SK-N-SH treated with all-trans-retinoic acid at 6 μM for 48 hours (cell line): Measurements from ENCODE around the gene TMED10.

Experiments
- ATAC-seq: fragments of 200-7000 bp; cut with Tn5 transposase; 3 replicates; pipeline ENCODE4 v1.9.1; 2020; ENCODE audit warnings: mild to moderate bottlenecking, moderate library complexity
- BACH2 ChIP-seq: fragments of 250-450 bp; sonication (Bioruptor Pico); IDR thresholded peaks from 2 replicates; pipeline ENCODE4 v1.9.0; 2021; ENCODE audit warnings: mild to moderate bottlenecking, borderline replicate concordance
- CSDC2 ChIP-seq: fragments of 250-450 bp; sonication (Bioruptor Pico); IDR thresholded peaks from 2 replicates; pipeline ENCODE4 v1.5.0; 2020; ENCODE audit warnings: mild to moderate bottlenecking, moderate library complexity
- ESRRG ChIP-seq: fragments of 250-450 bp; sonication (Bioruptor Pico); IDR thresholded peaks from 2 replicates; pipeline ENCODE4 v1.6.1; 2021; ENCODE audit warnings: mild to moderate bottlenecking
- GLIS3 ChIP-seq: fragments of 250-450 bp; sonication (Bioruptor Pico); IDR thresholded peaks from 2 replicates; pipeline ENCODE4 v1.5.0; 2020; ENCODE audit warnings: mild to moderate bottlenecking, moderate library complexity
- ISL1 ChIP-seq: fragments of 250-450 bp; sonication (Bioruptor Pico); IDR thresholded peaks from 2 replicates; pipeline ENCODE4 v2.1.2; 2022; ENCODE audit warnings: mild to moderate bottlenecking, moderate library complexity
- OSR1 ChIP-seq: fragments of 250-450 bp; sonication (Bioruptor Pico); IDR thresholded peaks from 2 replicates; pipeline ENCODE4 v1.8.0; 2022; ENCODE audit warnings: moderate library complexity, mild to moderate bottlenecking, inconsistent platforms
- PPARA ChIP-seq: fragments of 250-450 bp; sonication (Bioruptor Pico); IDR thresholded peaks from 2 replicates; pipeline ENCODE4 v1.5.0; 2020; ENCODE audit warnings: mild to moderate bottlenecking, borderline replicate concordance
- RARB ChIP-seq: fragments of 250-450 bp; sonication (Bioruptor Pico); IDR thresholded peaks from 2 replicates; pipeline ENCODE4 v1.8.0; 2021; ENCODE audit warnings: mild to moderate bottlenecking, moderate library complexity
- SNAI2 ChIP-seq: fragments of 250-450 bp; sonication (Bioruptor Pico); IDR thresholded peaks from 2 replicates; pipeline ENCODE4 v1.5.0; 2020; ENCODE audit warnings: mild to moderate bottlenecking, moderate library complexity
- TOX ChIP-seq: fragments of 250-450 bp; sonication (Bioruptor Pico); IDR thresholded peaks from 2 replicates; pipeline ENCODE4 v1.8.0; 2021; ENCODE audit warnings: mild to moderate bottlenecking, moderate library complexity, borderline replicate concordance
- ZC3H10 ChIP-seq: fragments of 250-450 bp; sonication (Bioruptor Pico); IDR thresholded peaks from 2 replicates; pipeline ENCODE4 v1.5.1; 2021; ENCODE audit warnings: mild to moderate bottlenecking, moderate library complexity
- ZFP30 ChIP-seq: fragments of 450-650 bp; formaldehyde crosslinking; IDR thresholded peaks from 2 replicates; pipeline ENCODE4 v1.5.0; 2022; ENCODE audit warnings: mild to moderate bottlenecking, moderate library complexity
- ZNF565 ChIP-seq: fragments of 450-650 bp; formaldehyde crosslinking; conservative IDR thresholded peaks from 2 replicates; pipeline ENCODE4 v1.5.0; 2020; ENCODE audit warnings: low read depth, mild to moderate bottlenecking, moderate library complexity
- ZNF70 ChIP-seq: fragments of 450-650 bp; formaldehyde crosslinking; IDR thresholded peaks from 2 replicates; pipeline ENCODE4 v1.5.0; 2020; ENCODE audit warnings: mild to moderate bottlenecking, moderate library complexity
- ZNF8 ChIP-seq: fragments of 450-650 bp; formaldehyde crosslinking; IDR thresholded peaks from 2 replicates; pipeline ENCODE4 v1.5.0; 2020; ENCODE audit warnings: mild to moderate bottlenecking, moderate library complexity
- TF ChIP-seq, protein P1 (sequence below): fragments of 250-450 bp; sonication (Bioruptor Pico); IDR thresholded peaks from 2 replicates; pipeline ENCODE4 v1.8.0; 2020; ENCODE audit warnings: mild to moderate bottlenecking, moderate library complexity, borderline replicate concordance
- TF ChIP-seq, protein P2 (sequence below): fragments of 250-450 bp; sonication (Bioruptor Pico); IDR thresholded peaks from 2 replicates; pipeline ENCODE4 v1.5.1; 2021; ENCODE audit warnings: mild to moderate bottlenecking, moderate library complexity
- TF ChIP-seq, protein P3 (sequence below): fragments of 250-450 bp; sonication (Bioruptor Pico); IDR thresholded peaks from 2 replicates; pipeline ENCODE4 v1.5.0; 2020; ENCODE audit warnings: mild to moderate bottlenecking, moderate library complexity
- TF ChIP-seq, protein P4 (sequence below): fragments of 250-450 bp; sonication (Bioruptor Pico); IDR thresholded peaks from 2 replicates; pipeline ENCODE4 v1.5.1; 2020; ENCODE audit warnings: low read depth, mild to moderate bottlenecking, moderate library complexity
- TF ChIP-seq, protein P5 (sequence below): fragments of 250-450 bp; sonication (Bioruptor Pico); IDR thresholded peaks from 2 replicates; pipeline ENCODE4 v1.8.0; 2021; ENCODE audit warnings: low read depth, mild to moderate bottlenecking, moderate library complexity, borderline replicate concordance

The TMED10 gene

DNA sequence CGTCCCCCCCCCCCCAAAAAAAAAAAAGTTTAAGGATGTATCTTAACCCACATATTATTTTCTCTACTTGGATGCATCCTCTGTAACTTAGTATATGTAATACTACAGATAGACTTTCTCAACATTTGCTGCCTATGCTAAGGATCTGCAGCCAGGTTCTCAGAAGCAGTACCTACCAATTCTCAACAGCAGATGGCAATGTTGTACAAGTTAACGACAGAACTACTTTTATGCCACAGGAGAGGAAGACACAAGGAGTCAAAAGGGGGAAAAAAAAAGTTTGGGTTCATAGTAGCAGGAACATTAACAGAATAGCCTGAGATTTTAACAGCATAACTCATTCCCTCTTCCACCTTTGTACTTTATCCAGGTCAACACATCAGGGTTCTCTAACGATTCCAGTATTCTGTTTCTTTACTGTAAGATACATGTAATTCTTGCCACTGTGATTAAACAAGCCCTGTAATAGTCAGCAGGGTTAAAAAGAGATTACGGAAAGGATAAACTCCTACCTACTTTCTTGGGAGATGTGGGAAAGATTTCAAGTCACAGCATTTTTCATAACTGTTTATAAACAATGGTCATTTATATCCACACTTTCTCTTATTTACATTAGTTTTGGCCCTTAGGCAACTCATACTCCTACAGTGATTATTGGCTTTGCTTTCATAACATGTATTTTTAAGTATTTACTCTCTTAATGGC lies 43.9 kb downstream of the TMED10 start:
- peak; percentile 92 for ATAC-seq
- TF ChIP-seq, protein P1, sequence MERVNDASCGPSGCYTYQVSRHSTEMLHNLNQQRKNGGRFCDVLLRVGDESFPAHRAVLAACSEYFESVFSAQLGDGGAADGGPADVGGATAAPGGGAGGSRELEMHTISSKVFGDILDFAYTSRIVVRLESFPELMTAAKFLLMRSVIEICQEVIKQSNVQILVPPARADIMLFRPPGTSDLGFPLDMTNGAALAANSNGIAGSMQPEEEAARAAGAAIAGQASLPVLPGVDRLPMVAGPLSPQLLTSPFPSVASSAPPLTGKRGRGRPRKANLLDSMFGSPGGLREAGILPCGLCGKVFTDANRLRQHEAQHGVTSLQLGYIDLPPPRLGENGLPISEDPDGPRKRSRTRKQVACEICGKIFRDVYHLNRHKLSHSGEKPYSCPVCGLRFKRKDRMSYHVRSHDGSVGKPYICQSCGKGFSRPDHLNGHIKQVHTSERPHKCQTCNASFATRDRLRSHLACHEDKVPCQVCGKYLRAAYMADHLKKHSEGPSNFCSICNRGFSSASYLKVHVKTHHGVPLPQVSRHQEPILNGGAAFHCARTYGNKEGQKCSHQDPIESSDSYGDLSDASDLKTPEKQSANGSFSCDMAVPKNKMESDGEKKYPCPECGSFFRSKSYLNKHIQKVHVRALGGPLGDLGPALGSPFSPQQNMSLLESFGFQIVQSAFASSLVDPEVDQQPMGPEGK (CRISPR knock-in tag), result no peak
- no peak for TF ChIP-seq ESRRG (CRISPR knock-in tag)
- TF ChIP-seq, protein P2, sequence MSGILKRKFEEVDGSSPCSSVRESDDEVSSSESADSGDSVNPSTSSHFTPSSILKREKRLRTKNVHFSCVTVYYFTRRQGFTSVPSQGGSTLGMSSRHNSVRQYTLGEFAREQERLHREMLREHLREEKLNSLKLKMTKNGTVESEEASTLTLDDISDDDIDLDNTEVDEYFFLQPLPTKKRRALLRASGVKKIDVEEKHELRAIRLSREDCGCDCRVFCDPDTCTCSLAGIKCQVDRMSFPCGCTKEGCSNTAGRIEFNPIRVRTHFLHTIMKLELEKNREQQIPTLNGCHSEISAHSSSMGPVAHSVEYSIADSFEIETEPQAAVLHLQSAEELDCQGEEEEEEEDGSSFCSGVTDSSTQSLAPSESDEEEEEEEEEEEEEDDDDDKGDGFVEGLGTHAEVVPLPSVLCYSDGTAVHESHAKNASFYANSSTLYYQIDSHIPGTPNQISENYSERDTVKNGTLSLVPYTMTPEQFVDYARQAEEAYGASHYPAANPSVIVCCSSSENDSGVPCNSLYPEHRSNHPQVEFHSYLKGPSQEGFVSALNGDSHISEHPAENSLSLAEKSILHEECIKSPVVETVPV (CRISPR knock-in tag), result no peak
- no peak for TF ChIP-seq TOX (CRISPR knock-in tag)
- TF ChIP-seq ZC3H10 (CRISPR knock-in tag), result no peak
- TF ChIP-seq RARB, result no peak
- TF ChIP-seq ZNF8 (CRISPR knock-in tag), result no peak
- no peak for TF ChIP-seq BACH2 (CRISPR knock-in tag)
- no peak for TF ChIP-seq ISL1
- no peak for TF ChIP-seq PPARA
- TF ChIP-seq, protein P3, sequence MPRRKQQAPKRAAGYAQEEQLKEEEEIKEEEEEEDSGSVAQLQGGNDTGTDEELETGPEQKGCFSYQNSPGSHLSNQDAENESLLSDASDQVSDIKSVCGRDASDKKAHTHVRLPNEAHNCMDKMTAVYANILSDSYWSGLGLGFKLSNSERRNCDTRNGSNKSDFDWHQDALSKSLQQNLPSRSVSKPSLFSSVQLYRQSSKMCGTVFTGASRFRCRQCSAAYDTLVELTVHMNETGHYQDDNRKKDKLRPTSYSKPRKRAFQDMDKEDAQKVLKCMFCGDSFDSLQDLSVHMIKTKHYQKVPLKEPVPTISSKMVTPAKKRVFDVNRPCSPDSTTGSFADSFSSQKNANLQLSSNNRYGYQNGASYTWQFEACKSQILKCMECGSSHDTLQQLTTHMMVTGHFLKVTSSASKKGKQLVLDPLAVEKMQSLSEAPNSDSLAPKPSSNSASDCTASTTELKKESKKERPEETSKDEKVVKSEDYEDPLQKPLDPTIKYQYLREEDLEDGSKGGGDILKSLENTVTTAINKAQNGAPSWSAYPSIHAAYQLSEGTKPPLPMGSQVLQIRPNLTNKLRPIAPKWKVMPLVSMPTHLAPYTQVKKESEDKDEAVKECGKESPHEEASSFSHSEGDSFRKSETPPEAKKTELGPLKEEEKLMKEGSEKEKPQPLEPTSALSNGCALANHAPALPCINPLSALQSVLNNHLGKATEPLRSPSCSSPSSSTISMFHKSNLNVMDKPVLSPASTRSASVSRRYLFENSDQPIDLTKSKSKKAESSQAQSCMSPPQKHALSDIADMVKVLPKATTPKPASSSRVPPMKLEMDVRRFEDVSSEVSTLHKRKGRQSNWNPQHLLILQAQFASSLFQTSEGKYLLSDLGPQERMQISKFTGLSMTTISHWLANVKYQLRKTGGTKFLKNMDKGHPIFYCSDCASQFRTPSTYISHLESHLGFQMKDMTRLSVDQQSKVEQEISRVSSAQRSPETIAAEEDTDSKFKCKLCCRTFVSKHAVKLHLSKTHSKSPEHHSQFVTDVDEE (CRISPR knock-in tag), result no peak
- TF ChIP-seq ZNF70 (CRISPR knock-in tag), result no peak
- TF ChIP-seq ZFP30 (CRISPR knock-in tag), result no peak
- no peak for TF ChIP-seq GLIS3
- no peak for TF ChIP-seq ZNF565 (CRISPR knock-in tag)

DNA sequence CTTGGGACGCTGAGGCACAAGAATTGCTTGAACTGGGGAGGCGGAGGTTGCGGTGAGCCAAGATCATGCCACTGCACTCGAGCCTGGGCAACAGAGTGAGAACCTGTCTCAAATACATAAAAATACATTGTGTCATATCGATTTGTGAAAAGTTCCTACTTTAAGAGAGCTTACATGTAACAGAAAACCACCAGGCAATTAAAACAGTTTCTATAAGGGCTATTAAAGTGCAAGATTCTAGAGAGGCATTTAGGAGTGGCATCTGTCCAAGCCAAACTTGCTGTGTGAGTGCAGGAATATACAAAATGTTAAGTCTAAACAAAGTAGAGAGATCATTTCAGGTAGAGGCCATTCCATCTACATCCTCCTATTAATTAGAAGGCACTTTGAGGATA lies 47.8 kb downstream of the TMED10 start:
- TF ChIP-seq ESRRG (CRISPR knock-in tag) (no peak), BACH2 (CRISPR knock-in tag) (no peak), CSDC2 (CRISPR knock-in tag) (no peak), ZNF565 (CRISPR knock-in tag) (no peak), SNAI2 (CRISPR knock-in tag) (no peak), ZNF8 (CRISPR knock-in tag) (no peak), ZFP30 (CRISPR knock-in tag) (no peak), ZNF70 (CRISPR knock-in tag) (no peak)
- TF ChIP-seq, protein P1 (CRISPR knock-in tag), result no peak
- ATAC-seq, result no peak

DNA sequence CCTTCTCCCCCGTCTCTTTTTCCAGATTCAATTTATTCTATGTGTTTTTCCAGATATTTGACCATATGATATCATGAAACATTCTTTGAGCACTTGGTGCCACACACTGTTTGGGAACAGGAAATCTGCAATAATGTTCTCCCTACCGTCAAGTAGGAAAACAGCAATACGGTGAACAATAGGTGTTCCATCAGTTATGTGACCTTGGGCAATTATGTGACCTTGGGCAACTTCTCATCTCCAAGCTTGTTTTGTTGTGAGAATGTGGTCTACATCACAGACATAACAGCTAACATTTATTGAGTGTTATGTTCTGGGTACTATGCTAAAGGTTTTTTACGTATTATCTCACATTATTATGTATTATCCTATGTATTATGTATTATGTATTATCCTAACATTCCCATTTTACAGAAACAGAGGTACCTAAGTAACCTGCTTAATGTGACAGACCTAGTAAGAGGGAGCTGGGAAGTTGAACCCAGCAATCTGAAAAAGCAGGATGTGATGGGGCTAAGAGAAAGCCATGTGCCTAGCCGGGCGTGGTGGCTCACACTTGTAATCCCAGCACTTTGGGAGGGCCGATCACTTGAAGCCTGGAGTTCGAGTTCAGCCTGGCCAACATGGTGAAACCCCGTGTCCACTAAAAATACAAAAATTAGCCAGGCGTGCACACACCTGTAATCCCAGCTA lies 48.4 kb downstream of the TMED10 start:
- TF ChIP-seq, protein P4, sequence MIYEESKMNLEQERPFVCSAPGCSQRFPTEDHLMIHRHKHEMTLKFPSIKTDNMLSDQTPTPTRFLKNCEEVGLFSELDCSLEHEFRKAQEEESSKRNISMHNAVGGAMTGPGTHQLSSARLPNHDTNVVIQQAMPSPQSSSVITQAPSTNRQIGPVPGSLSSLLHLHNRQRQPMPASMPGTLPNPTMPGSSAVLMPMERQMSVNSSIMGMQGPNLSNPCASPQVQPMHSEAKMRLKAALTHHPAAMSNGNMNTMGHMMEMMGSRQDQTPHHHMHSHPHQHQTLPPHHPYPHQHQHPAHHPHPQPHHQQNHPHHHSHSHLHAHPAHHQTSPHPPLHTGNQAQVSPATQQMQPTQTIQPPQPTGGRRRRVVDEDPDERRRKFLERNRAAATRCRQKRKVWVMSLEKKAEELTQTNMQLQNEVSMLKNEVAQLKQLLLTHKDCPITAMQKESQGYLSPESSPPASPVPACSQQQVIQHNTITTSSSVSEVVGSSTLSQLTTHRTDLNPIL (CRISPR knock-in tag), result no peak
- TF ChIP-seq ZNF565 (CRISPR knock-in tag) (no peak), ISL1 (no peak), ZNF8 (CRISPR knock-in tag) (no peak), OSR1 (no peak), SNAI2 (CRISPR knock-in tag) (no peak), TOX (CRISPR knock-in tag) (no peak), PPARA (no peak), ZFP30 (CRISPR knock-in tag) (no peak)
- TF ChIP-seq, protein P5, sequence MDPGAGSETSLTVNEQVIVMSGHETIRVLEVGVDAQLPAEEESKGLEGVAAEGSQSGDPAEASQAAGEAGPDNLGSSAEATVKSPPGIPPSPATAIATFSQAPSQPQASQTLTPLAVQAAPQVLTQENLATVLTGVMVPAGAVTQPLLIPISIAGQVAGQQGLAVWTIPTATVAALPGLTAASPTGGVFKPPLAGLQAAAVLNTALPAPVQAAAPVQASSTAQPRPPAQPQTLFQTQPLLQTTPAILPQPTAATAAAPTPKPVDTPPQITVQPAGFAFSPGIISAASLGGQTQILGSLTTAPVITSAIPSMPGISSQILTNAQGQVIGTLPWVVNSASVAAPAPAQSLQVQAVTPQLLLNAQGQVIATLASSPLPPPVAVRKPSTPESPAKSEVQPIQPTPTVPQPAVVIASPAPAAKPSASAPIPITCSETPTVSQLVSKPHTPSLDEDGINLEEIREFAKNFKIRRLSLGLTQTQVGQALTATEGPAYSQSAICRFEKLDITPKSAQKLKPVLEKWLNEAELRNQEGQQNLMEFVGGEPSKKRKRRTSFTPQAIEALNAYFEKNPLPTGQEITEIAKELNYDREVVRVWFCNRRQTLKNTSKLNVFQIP, result no peak
- TF ChIP-seq, protein P2 (CRISPR knock-in tag), result no peak
- TF ChIP-seq, protein P1 (CRISPR knock-in tag), result no peak
- ATAC-seq, result no peak

DNA sequence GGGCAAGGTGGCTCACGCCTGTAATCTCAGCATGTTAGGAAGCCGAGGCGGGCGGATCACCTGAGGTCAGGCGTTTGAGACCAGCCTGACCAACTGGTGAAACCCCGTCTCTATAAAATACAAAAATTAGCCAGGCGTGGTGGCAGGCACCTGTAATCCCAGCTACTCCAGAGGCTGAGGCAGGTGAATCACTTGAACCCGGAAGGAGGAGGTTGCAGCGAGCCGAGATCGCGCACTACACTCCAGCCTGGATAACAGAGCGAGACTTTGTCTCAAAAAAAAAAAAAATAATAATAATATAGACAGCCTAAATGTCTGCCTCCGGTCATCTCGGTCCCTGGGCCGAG lies 49.0 kb downstream of the TMED10 start:
- peak; percentile 3 for ATAC-seq
